Ishikawa (cell line): ENCODE results near the gene EIF3A.

Experiments used
- CEBPB ChIP-seq: IDR thresholded peaks from 2 replicates; pipeline ENCODE4 v1.6.1; 2012
- CREB1 ChIP-seq: IDR thresholded peaks from 2 replicates; pipeline ENCODE4 v1.6.1; 2012; ENCODE audit warnings: low read depth
- EGR1 ChIP-seq: IDR thresholded peaks from 2 replicates; pipeline ENCODE4 v1.6.1; 2012
- EP300 ChIP-seq: IDR thresholded peaks from 2 replicates; pipeline ENCODE4 v1.6.1; 2012; ENCODE audit warnings: borderline replicate concordance
- FOXM1 ChIP-seq: IDR thresholded peaks from 2 replicates; pipeline ENCODE4 v1.6.1; 2012; ENCODE audit warnings: low read depth, borderline replicate concordance
- MAX ChIP-seq: IDR thresholded peaks from 2 replicates; pipeline ENCODE4 v1.6.1; 2012
- NFIC ChIP-seq: IDR thresholded peaks from 2 replicates; pipeline ENCODE4 v1.6.1; 2012
- RAD21 ChIP-seq: IDR thresholded peaks from 2 replicates; pipeline ENCODE4 v1.6.1; 2012; ENCODE audit warnings: low read depth
- REST ChIP-seq: IDR thresholded peaks from 2 replicates; pipeline ENCODE4 v1.6.1; 2012; ENCODE audit warnings: low read depth, mild to moderate bottlenecking
- TAF1 ChIP-seq: IDR thresholded peaks from 2 replicates; pipeline ENCODE4 v1.6.1; 2012; ENCODE audit warnings: low read depth, mild to moderate bottlenecking
- TCF12 ChIP-seq: IDR thresholded peaks from 2 replicates; pipeline ENCODE4 v1.6.1; 2012; ENCODE audit warnings: low read depth
- TEAD4 ChIP-seq: IDR thresholded peaks from 2 replicates; pipeline ENCODE4 v1.6.1; 2012
- USF1 ChIP-seq: IDR thresholded peaks from 2 replicates; pipeline ENCODE4 v1.6.1; 2012
- YY1 ChIP-seq: IDR thresholded peaks from 2 replicates; pipeline ENCODE4 v1.6.1; 2012; ENCODE audit warnings: low read depth
- ZBTB7A ChIP-seq: IDR thresholded peaks from 2 replicates; pipeline ENCODE4 v1.6.1; 2012; ENCODE audit warnings: low read depth

The EIF3A gene

GRCh38 chr10:119003572-119004289 is 76.9 kb downstream of the EIF3A start:
- no peak for TF ChIP-seq FOXM1
- no peak for TF ChIP-seq TAF1
- TF ChIP-seq TCF12: no peak
- TF ChIP-seq EP300: no peak
- TF ChIP-seq REST: no peak
- no peak for TF ChIP-seq ZBTB7A
- TF ChIP-seq RAD21: no peak

GRCh38 chr10:119001717-119002500 is 78.7 kb downstream of the EIF3A start:
- TF ChIP-seq RAD21 (no peak), CEBPB (no peak), REST (no peak), CREB1 (no peak), TAF1 (no peak), USF1 (no peak), FOXM1 (no peak), EP300 (no peak), ZBTB7A (no peak), TEAD4 (no peak), EGR1 (no peak), MAX (no peak), YY1 (no peak), TCF12 (no peak), NFIC (no peak)

GRCh38 chr10:118998183-118998582 is 82.4 kb downstream of the EIF3A start:
- TF ChIP-seq ZBTB7A (no peak), EGR1 (no peak), FOXM1 (no peak), YY1 (no peak), CREB1 (no peak), MAX (no peak)

- TF ChIP-seq YY1 (no peak), TAF1 (no peak), EP300 (no peak), MAX (no peak), RAD21 (no peak), USF1 (no peak), TEAD4 (no peak), EGR1 (no peak), CREB1 (no peak), NFIC (no peak), FOXM1 (no peak), CEBPB (no peak), TCF12 (no peak), REST (no peak), ZBTB7A (no peak)
These were observed 83.2 kb downstream of the EIF3A start for GRCh38 chr10:118997379-118997778.
